Activated naive CD8-positive, alpha-beta T cell treated with anti-CD3 and anti-CD28 coated beads, Interleukin-2, amount 50 U/mL, for 24 hours (primary cell): ENCODE data around the gene PTPRZ1.

Experiments
- ATAC-seq: fragments of 150-1000 bp; cut with Tn5 transposase; one replicate; pipeline ENCODE4 v1.10.0; 2021
- DNase-seq: peaks from one replicate; pipeline ENCODE4 v3.0.0; 2021
- H3K27ac Mint-ChIP-seq: one replicate; pipeline ENCODE4 v1.8.0; 2021; ENCODE audit warnings: mild to moderate bottlenecking, mixed read lengths
- H3K27me3 Mint-ChIP-seq: one replicate; pipeline ENCODE4 v1.8.0; 2021; ENCODE audit warnings: mixed read lengths
- H3K36me3 Mint-ChIP-seq: one replicate; pipeline ENCODE4 v1.8.0; 2021; ENCODE audit warnings: low read depth, mixed read lengths
- H3K4me1 Mint-ChIP-seq: one replicate; pipeline ENCODE4 v1.8.0; 2021; ENCODE audit warnings: mixed read lengths
- H3K4me3 Mint-ChIP-seq: one replicate; pipeline ENCODE4 v1.8.0; 2021; ENCODE audit warnings: mild to moderate bottlenecking, moderate library complexity, mixed read lengths
- H3K9me3 Mint-ChIP-seq: one replicate; pipeline ENCODE4 v1.8.0; 2021; ENCODE audit warnings: mixed read lengths

The PTPRZ1 gene

DNA sequence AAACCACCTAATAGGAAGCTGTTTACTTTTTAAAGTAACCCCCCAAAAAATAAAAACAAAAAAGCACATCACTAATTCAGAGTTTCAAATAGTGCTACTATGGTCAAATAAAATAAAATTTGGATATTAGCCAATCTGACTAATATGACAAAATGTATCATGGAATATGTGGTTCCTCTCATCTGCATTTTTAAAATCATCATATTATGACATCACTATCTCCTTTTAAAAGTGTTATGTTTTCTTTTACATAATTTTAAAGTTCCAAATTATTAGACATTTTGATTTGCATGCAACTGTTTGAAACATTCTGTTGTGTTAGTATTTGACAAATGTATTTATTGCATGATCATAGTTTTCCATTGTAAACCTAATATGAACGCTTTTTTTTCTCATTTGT is 160.7 kb downstream of the PTPRZ1 start:
- Mint-ChIP-seq H3K36me3 (no peaks in the 10 kb centered on the region), H3K27ac (no peak overlapping the region), H3K4me1 (no peaks in the 10 kb centered on the region), H3K27me3 (no peaks in the 10 kb centered on the region), H3K9me3 (no peaks in the 10 kb centered on the region), H3K4me3 (no peak overlapping the region)
- DNase-seq: no peak
- ATAC-seq: no peak

GRCh38 chr7:122035876-122036275 is 162.9 kb downstream of the PTPRZ1 start:
- Mint-ChIP-seq H3K9me3 (no peaks in the 10 kb centered on the region), H3K27ac (no peak overlapping the region), H3K27me3 (peaks cover 2% of the 10 kb centered on the region), H3K36me3 (no peaks in the 10 kb centered on the region), H3K4me3 (no peak overlapping the region), H3K4me1 (no peaks in the 10 kb centered on the region)
- ATAC-seq (no peak), DNase-seq (no peak)

GRCh38 chr7:122038134-122038533 is 165.2 kb downstream of the PTPRZ1 start:
- Mint-ChIP-seq H3K4me1 (no peaks in the 10 kb centered on the region), H3K9me3 (no peaks in the 10 kb centered on the region), H3K36me3 (no peaks in the 10 kb centered on the region), H3K4me3 (no peak overlapping the region), H3K27me3 (peaks cover 2% of the 10 kb centered on the region), H3K27ac (no peak overlapping the region)
- DNase-seq (no peak), ATAC-seq (no peak)

DNA sequence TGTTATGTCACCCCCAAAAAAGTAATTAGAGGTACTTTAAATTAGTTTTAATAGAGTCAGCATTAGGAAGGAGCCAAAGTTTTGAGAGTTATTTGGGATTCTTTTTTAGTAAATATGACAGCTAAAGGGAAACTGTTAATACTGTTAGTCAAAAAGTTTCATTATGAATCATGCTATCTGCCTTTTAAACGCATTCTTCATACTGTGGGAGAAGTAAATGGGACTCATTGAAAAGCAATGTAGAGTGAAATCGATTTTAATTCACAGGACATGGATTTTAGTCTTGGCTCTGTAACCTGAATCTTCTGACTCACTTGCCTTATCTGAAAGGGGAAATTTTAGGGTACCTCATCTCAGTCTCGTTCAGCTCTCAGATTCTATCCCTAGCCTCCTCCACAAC is 165.9 kb downstream of the PTPRZ1 start:
- no peak for DNase-seq

GRCh38 chr7:122040147-122040546 is 167.2 kb downstream of the PTPRZ1 start:
- H3K9me3 Mint-ChIP-seq: no peaks in the 10 kb centered on the region
- no peaks in the 10 kb centered on the region for H3K4me1 Mint-ChIP-seq
- H3K4me3 Mint-ChIP-seq: no peak overlapping the region
- H3K36me3 Mint-ChIP-seq: no peaks in the 10 kb centered on the region
- ATAC-seq (no peak), DNase-seq (no peak)
- peaks cover 2% of the 10 kb centered on the region for H3K27me3 Mint-ChIP-seq
- no peak overlapping the region for H3K27ac Mint-ChIP-seq

More for the DNA sequence above, 165.9 kb downstream of the PTPRZ1 start:
- Mint-ChIP-seq H3K27me3 (peaks cover 2% of the 10 kb centered on the region), H3K27ac (no peak overlapping the region), H3K9me3 (no peaks in the 10 kb centered on the region), H3K36me3 (no peaks in the 10 kb centered on the region), H3K4me1 (no peaks in the 10 kb centered on the region), H3K4me3 (no peak overlapping the region)
- ATAC-seq: no peak

GRCh38 chr7:122046402-122046801 is 173.4 kb downstream of the PTPRZ1 start:
- DNase-seq: no peak
- H3K36me3 Mint-ChIP-seq: no peaks in the 10 kb centered on the region

GRCh38 chr7:122054393-122054792 is 181.4 kb downstream of the PTPRZ1 start:
- Mint-ChIP-seq H3K4me3 (no peak overlapping the region), H3K4me1 (no peaks in the 10 kb centered on the region), H3K27me3 (no peaks in the 10 kb centered on the region), H3K36me3 (no peaks in the 10 kb centered on the region), H3K27ac (no peak overlapping the region), H3K9me3 (no peaks in the 10 kb centered on the region)
- ATAC-seq (no peak), DNase-seq (no peak)

More at GRCh38 chr7:122046402-122046801, 173.4 kb downstream of the PTPRZ1 start:
- Mint-ChIP-seq H3K27me3 (no peaks in the 10 kb centered on the region), H3K9me3 (no peaks in the 10 kb centered on the region), H3K27ac (no peak overlapping the region), H3K4me3 (no peak overlapping the region), H3K4me1 (no peaks in the 10 kb centered on the region)
- ATAC-seq: no peak

DNA sequence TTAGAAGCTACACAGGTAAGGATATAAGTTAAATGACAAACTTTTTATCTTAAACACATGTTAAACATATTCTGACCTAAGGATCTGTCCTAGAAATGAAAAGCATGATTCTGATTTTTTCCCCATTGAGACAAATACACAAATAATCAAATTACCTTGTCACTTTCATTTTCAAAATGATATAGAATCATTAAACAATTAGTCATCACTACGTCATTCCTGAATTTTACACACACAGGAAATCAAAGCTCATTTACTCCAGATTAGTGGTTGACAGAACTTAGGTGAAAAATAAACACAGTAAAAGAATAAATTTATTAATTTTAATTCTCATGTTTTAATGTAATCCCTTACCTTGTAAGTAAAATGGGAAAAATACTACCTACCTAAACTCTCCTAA is 182.1 kb downstream of the PTPRZ1 start:
- no peak overlapping the region for H3K4me3 Mint-ChIP-seq
- H3K27ac Mint-ChIP-seq: no peak overlapping the region
- no peaks in the 10 kb centered on the region for H3K27me3 Mint-ChIP-seq
- DNase-seq: no peak
- no peaks in the 10 kb centered on the region for H3K36me3 Mint-ChIP-seq
- H3K9me3 Mint-ChIP-seq: no peaks in the 10 kb centered on the region
- H3K4me1 Mint-ChIP-seq: no peaks in the 10 kb centered on the region
- ATAC-seq: no peak

DNA sequence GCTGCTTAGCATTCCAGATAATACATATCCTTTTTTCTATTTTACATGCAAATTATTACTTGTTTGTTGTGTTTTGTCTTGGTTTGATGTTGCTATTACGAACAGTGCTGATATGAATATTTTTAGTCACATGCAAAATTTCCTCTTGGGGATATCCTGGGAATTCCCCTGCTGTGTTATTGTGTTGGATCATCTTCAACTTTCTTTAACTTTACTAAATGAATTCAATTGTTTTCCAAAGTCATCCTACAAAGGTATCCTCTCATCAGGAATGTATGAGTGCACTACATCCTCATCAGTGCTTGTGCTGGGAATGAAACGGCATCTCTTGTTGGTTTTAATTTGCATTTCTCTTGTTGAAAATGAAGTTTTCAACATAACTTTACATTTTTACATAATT is 184.0 kb downstream of the PTPRZ1 start:
- H3K4me1 Mint-ChIP-seq: no peaks in the 10 kb centered on the region
- H3K4me3 Mint-ChIP-seq: no peak overlapping the region
- H3K27ac Mint-ChIP-seq: no peak overlapping the region
- no peak for ATAC-seq
- no peaks in the 10 kb centered on the region for H3K36me3 Mint-ChIP-seq
- H3K9me3 Mint-ChIP-seq: no peaks in the 10 kb centered on the region
- no peak for DNase-seq
- H3K27me3 Mint-ChIP-seq: no peaks in the 10 kb centered on the region

DNA sequence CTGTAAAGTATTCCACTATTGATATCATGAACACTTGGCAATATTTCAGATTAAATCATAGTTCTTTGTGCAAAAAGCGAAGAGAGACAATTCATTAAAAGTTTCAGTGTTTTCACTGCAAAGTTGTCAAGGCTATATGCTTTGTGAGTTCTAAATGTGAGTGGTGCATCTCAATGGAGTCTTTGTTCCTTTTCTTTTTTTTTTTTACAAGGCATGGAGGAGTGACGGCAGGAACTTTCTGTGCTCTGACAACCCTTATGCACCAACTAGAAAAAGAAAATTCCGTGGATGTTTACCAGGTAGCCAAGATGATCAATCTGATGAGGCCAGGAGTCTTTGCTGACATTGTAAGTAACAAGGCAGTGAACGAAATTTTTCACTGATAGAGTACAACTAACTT is 186.6 kb downstream of the PTPRZ1 start:
- Mint-ChIP-seq H3K4me3 (no peak overlapping the region), H3K27me3 (no peaks in the 10 kb centered on the region), H3K36me3 (no peaks in the 10 kb centered on the region), H3K27ac (no peak overlapping the region), H3K9me3 (no peaks in the 10 kb centered on the region), H3K4me1 (no peaks in the 10 kb centered on the region)
- ATAC-seq (no peak), DNase-seq (no peak)

GRCh38 chr7:122063146-122063545 is 190.2 kb downstream of the PTPRZ1 start:
- no peak overlapping the region for H3K4me3 Mint-ChIP-seq
- no peaks in the 10 kb centered on the region for H3K36me3 Mint-ChIP-seq
- ATAC-seq: no peak
- no peak overlapping the region for H3K27ac Mint-ChIP-seq
- DNase-seq: no peak
- H3K9me3 Mint-ChIP-seq: no peaks in the 10 kb centered on the region
- no peaks in the 10 kb centered on the region for H3K27me3 Mint-ChIP-seq
- H3K4me1 Mint-ChIP-seq: no peaks in the 10 kb centered on the region

DNA sequence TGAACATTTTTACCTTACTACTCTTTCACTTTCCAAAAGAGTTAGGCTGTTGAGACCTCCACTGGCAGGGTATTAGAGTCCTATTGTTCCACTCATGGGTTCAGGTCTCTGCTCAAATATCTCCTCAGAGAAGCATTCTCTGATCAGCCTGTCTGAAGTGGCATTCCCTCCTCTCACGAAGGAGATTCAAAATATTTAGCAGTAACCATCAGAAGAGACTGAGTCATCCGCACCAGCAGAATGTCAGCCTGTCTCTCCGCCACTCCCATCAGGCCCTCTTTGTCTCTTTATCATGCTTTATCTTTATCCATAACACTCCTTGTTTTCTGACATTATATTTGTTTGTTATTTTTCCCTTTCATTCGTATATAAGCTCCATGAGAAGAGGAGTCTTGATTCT is 192.0 kb downstream of the PTPRZ1 start:
- Mint-ChIP-seq H3K27ac (no peak overlapping the region), H3K4me3 (no peak overlapping the region), H3K4me1 (no peaks in the 10 kb centered on the region), H3K9me3 (no peaks in the 10 kb centered on the region), H3K27me3 (no peaks in the 10 kb centered on the region), H3K36me3 (no peaks in the 10 kb centered on the region)
- no peak for ATAC-seq
- no peak for DNase-seq

GRCh38 chr7:122067077-122067476 is 194.1 kb downstream of the PTPRZ1 start:
- Mint-ChIP-seq H3K4me1 (no peaks in the 10 kb centered on the region), H3K4me3 (no peak overlapping the region), H3K9me3 (no peaks in the 10 kb centered on the region), H3K36me3 (no peaks in the 10 kb centered on the region), H3K27me3 (no peaks in the 10 kb centered on the region), H3K27ac (no peak overlapping the region)
- ATAC-seq: no peak
- DNase-seq: no peak

GRCh38 chr7:122068046-122068445 is 195.1 kb downstream of the PTPRZ1 start:
- no peaks in the 10 kb centered on the region for H3K4me1 Mint-ChIP-seq
- no peaks in the 10 kb centered on the region for H3K36me3 Mint-ChIP-seq
- no peak overlapping the region for H3K27ac Mint-ChIP-seq
- H3K27me3 Mint-ChIP-seq: no peaks in the 10 kb centered on the region
- DNase-seq: no peak
- no peak overlapping the region for H3K4me3 Mint-ChIP-seq
- ATAC-seq: no peak
- H3K9me3 Mint-ChIP-seq: no peaks in the 10 kb centered on the region

- no peak overlapping the region for H3K27ac Mint-ChIP-seq
- DNase-seq (no peak), ATAC-seq (no peak)
- H3K4me1 Mint-ChIP-seq: no peaks in the 10 kb centered on the region
- no peaks in the 10 kb centered on the region for H3K9me3 Mint-ChIP-seq
- H3K36me3 Mint-ChIP-seq: no peaks in the 10 kb centered on the region
- H3K4me3 Mint-ChIP-seq: no peak overlapping the region
- H3K27me3 Mint-ChIP-seq: no peaks in the 10 kb centered on the region
Measured at GRCh38 chr7:122068999-122069398, 196.0 kb downstream of the PTPRZ1 start.

- no peaks in the 10 kb centered on the region for H3K9me3 Mint-ChIP-seq
- no peaks in the 10 kb centered on the region for H3K4me1 Mint-ChIP-seq
- no peak overlapping the region for H3K27ac Mint-ChIP-seq
- no peaks in the 10 kb centered on the region for H3K36me3 Mint-ChIP-seq
- H3K4me3 Mint-ChIP-seq: no peak overlapping the region
- H3K27me3 Mint-ChIP-seq: no peaks in the 10 kb centered on the region
- DNase-seq (no peak), ATAC-seq (no peak)
Measured at GRCh38 chr7:122070062-122070461, 197.1 kb downstream of the PTPRZ1 start.
